Neural cell (in vitro differentiated cells): Measurements from ENCODE around the gene PKHD1.

Experiments used
- EP300 ChIP-seq: fragments of 450-650 bp; conservative IDR thresholded peaks from 2 replicates; pipeline ENCODE4 v1.6.1; 2014; ENCODE audit warnings: antibody characterized with exemption, mild to moderate bottlenecking, moderate library complexity; ENCODE audit not compliant: poor library complexity, severe bottlenecking
- EZH2 ChIP-seq: fragments of 200-600, 300-800 bp; shearing (Covaris generic), sonication (generic); IDR thresholded peaks from 2 replicates; pipeline ENCODE4 v1.6.1; 2014; ENCODE audit warnings: antibody characterized with exemption, low read length, borderline replicate concordance, mild to moderate bottlenecking; ENCODE audit not compliant: insufficient read depth, poor library complexity, severe bottlenecking
- MXI1 ChIP-seq: fragments of 450-650 bp; conservative IDR thresholded peaks from 2 replicates; pipeline ENCODE4 v1.6.1; 2014; ENCODE audit warnings: antibody characterized with exemption, mild to moderate bottlenecking; ENCODE audit not compliant: poor library complexity, severe bottlenecking
- POLR2AphosphoS5 ChIP-seq: IDR thresholded peaks from 2 replicates; pipeline ENCODE4 v1.6.1; 2012
- RAD21 ChIP-seq: fragments of 450-650 bp; conservative IDR thresholded peaks from 2 replicates; pipeline ENCODE4 v1.6.1; 2014; ENCODE audit warnings: antibody characterized with exemption, mild to moderate bottlenecking, moderate library complexity
- TAF1 ChIP-seq: IDR thresholded peaks from 2 replicates; pipeline ENCODE4 v1.6.1; 2012; ENCODE audit warnings: low read depth
- TF ChIP-seq, protein P1 (sequence below): fragments of 450-650 bp; IDR thresholded peaks from 2 replicates; pipeline ENCODE4 v1.5.1; 2014; ENCODE audit warnings: antibody characterized with exemption, mild to moderate bottlenecking, moderate library complexity; ENCODE audit not compliant: poor library complexity, severe bottlenecking
- TF ChIP-seq, protein P2 (sequence below): IDR thresholded peaks from 2 replicates; pipeline ENCODE4 v1.6.1; 2012; ENCODE audit warnings: borderline replicate concordance

DNA sequence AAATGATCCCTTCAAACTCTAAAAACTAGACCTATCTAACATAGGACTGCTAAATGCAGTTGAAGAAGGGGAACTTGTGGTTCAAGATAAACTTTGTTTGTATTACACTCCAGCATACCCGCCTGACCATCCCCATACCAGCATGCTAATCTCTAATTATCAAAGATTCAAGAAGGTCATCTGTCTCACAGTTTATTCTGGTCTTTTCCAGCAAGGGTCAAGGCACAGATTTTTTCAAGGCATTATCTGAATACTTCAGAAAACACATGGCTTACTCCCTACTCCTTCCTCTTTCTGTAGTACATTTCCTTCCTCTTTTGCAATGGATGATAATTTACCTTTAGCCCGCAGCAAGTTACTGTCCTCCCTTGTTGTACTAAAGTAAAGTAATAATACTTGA, 174.1 kb downstream of the PKHD1 start:
- TF ChIP-seq, protein P1, sequence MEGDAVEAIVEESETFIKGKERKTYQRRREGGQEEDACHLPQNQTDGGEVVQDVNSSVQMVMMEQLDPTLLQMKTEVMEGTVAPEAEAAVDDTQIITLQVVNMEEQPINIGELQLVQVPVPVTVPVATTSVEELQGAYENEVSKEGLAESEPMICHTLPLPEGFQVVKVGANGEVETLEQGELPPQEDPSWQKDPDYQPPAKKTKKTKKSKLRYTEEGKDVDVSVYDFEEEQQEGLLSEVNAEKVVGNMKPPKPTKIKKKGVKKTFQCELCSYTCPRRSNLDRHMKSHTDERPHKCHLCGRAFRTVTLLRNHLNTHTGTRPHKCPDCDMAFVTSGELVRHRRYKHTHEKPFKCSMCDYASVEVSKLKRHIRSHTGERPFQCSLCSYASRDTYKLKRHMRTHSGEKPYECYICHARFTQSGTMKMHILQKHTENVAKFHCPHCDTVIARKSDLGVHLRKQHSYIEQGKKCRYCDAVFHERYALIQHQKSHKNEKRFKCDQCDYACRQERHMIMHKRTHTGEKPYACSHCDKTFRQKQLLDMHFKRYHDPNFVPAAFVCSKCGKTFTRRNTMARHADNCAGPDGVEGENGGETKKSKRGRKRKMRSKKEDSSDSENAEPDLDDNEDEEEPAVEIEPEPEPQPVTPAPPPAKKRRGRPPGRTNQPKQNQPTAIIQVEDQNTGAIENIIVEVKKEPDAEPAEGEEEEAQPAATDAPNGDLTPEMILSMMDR = no peak
- no peak for TF ChIP-seq EZH2
- TF ChIP-seq TAF1 = no peak
- no peak for TF ChIP-seq RAD21
- TF ChIP-seq EP300 = no peak
- TF ChIP-seq, protein P2, sequence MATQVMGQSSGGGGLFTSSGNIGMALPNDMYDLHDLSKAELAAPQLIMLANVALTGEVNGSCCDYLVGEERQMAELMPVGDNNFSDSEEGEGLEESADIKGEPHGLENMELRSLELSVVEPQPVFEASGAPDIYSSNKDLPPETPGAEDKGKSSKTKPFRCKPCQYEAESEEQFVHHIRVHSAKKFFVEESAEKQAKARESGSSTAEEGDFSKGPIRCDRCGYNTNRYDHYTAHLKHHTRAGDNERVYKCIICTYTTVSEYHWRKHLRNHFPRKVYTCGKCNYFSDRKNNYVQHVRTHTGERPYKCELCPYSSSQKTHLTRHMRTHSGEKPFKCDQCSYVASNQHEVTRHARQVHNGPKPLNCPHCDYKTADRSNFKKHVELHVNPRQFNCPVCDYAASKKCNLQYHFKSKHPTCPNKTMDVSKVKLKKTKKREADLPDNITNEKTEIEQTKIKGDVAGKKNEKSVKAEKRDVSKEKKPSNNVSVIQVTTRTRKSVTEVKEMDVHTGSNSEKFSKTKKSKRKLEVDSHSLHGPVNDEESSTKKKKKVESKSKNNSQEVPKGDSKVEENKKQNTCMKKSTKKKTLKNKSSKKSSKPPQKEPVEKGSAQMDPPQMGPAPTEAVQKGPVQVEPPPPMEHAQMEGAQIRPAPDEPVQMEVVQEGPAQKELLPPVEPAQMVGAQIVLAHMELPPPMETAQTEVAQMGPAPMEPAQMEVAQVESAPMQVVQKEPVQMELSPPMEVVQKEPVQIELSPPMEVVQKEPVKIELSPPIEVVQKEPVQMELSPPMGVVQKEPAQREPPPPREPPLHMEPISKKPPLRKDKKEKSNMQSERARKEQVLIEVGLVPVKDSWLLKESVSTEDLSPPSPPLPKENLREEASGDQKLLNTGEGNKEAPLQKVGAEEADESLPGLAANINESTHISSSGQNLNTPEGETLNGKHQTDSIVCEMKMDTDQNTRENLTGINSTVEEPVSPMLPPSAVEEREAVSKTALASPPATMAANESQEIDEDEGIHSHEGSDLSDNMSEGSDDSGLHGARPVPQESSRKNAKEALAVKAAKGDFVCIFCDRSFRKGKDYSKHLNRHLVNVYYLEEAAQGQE = no peak
- TF ChIP-seq MXI1 = no peak
- TF ChIP-seq POLR2AphosphoS5 = no peak
